ENCODE measurements around the gene CCDC81.

DNA sequence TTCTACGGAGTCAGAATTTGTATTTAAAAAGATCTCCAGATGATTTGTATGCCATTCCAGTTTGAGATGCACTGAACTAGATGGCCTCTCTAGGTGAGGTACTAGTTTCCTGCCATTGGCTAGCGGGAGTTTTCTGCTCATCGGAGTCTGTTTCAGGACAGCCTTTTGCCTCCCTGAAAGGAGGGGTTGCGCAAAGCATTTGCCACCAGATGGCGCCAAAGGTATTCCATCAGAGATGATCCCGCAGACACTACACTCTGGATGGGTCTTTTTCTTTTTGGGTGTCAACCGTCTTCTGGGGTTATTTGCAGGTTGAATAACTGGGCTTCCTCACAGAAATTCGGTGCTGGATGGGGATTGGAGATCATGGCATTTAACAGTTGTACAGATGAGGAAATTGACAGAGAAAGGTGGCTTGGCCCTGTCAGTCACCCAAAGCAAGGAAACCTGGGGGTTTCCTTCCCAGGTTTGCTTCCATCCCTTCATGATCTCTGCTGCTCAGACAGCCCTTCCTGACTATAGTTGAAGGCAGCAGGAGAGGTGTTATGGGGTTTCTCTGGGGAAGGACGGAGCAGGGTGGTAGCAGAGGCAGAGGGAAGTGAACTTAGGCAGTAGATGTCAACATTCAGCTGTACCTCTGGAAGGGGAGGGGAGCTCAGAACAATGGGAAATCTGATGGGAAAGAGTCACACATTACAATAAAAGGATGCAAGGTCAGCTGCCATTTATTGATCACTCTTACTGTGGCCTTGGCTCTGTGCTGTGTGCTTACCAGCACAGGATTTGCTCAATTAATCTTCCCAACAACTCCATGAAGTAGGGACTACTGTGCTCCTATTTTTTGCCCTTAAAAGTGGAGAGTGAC is 81.6 kb downstream of the CCDC81 start:
- TF ChIP-seq, protein P1, sequence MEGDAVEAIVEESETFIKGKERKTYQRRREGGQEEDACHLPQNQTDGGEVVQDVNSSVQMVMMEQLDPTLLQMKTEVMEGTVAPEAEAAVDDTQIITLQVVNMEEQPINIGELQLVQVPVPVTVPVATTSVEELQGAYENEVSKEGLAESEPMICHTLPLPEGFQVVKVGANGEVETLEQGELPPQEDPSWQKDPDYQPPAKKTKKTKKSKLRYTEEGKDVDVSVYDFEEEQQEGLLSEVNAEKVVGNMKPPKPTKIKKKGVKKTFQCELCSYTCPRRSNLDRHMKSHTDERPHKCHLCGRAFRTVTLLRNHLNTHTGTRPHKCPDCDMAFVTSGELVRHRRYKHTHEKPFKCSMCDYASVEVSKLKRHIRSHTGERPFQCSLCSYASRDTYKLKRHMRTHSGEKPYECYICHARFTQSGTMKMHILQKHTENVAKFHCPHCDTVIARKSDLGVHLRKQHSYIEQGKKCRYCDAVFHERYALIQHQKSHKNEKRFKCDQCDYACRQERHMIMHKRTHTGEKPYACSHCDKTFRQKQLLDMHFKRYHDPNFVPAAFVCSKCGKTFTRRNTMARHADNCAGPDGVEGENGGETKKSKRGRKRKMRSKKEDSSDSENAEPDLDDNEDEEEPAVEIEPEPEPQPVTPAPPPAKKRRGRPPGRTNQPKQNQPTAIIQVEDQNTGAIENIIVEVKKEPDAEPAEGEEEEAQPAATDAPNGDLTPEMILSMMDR (conservative IDR thresholded peaks at IDR 0.05 in 1 of 2, IDR thresholded peaks at IDR 0.05 in 1 of 2; ENCODE audit: extremely low read depth in 1 of 2, insufficient read depth in 1 of 2, low read depth in 1 of 2, low read length in 2 of 2): peak; percentile 85 to 90
- no peak for TF ChIP-seq EZH2 (IDR thresholded peaks at IDR 0.05; ENCODE audit: borderline replicate concordance, low read length)
